Stimulated activated naive CD8-positive, alpha-beta T cell treated with anti-CD3 and anti-CD28 coated beads, Interleukin-15, amount 100 ng/mL, for 72 hours (primary cell): ENCODE measurements around the gene ITGA8.
"Not testable (repeated sequence)": the region's sequence is repeated elsewhere in the genome, so short reads cannot be mapped to it uniquely, and the experiment has no call there.

Experiments
- ATAC-seq: fragments of 150-1000 bp; cut with Tn5 transposase; 2 replicates; pipeline ENCODE4 v1.10.0; 2021; ENCODE audit warnings: mild to moderate bottlenecking, moderate library complexity
- DNase-seq, 2 donors: peaks; one replicate each; pipeline ENCODE4 v3.0.0; 2021 to 2022
- H3K27ac Mint-ChIP-seq, 2 donors: one replicate each; pipeline ENCODE4 v1.8.0; 2022; ENCODE audit warnings: mild to moderate bottlenecking in 2 of 2, mixed read lengths in 2 of 2, moderate library complexity in 2 of 2
- H3K27me3 Mint-ChIP-seq: one replicate; pipeline ENCODE4 v1.8.0; 2022; ENCODE audit warnings: mixed read lengths
- H3K4me1 Mint-ChIP-seq: one replicate; pipeline ENCODE4 v1.8.0; 2022; ENCODE audit warnings: mild to moderate bottlenecking, mixed read lengths
- H3K4me3 Mint-ChIP-seq, 2 donors: one replicate each; pipeline ENCODE4 v1.8.0; 2022; ENCODE audit warnings: mild to moderate bottlenecking in 2 of 2, mixed read lengths in 2 of 2, moderate library complexity in 1 of 2
- H3K9me3 Mint-ChIP-seq, 2 donors: one replicate each; pipeline ENCODE4 v1.8.0; 2022; ENCODE audit warnings: mixed read lengths in 2 of 2

The ITGA8 gene

GRCh38 chr10:15582972-15583371, 136.8 kb downstream of the ITGA8 start:
- not testable (repeated sequence) for H3K4me3 Mint-ChIP-seq, H3K4me1 Mint-ChIP-seq, DNase-seq, H3K27me3 Mint-ChIP-seq, ATAC-seq, H3K27ac Mint-ChIP-seq
- H3K9me3 Mint-ChIP-seq = peaks cover 5 to 19% of the 10 kb centered on the region in 2 donors

- DNase-seq = no peak
- H3K27me3 Mint-ChIP-seq = peaks cover 6% of the 10 kb centered on the region
- ATAC-seq = no peak
- H3K4me1 Mint-ChIP-seq = no peaks in the 10 kb centered on the region
- H3K4me3 Mint-ChIP-seq = no peak overlapping the region
- peaks cover 5 to 19% of the 10 kb centered on the region in 2 donors for H3K9me3 Mint-ChIP-seq
- no peak overlapping the region for H3K27ac Mint-ChIP-seq
Observed at GRCh38 chr10:15579605-15580004, 140.1 kb downstream of the ITGA8 start.

GRCh38 chr10:15572531-15573045, 147.1 kb downstream of the ITGA8 start:
- no peak overlapping the region for H3K4me3 Mint-ChIP-seq
- DNase-seq = no peak
- ATAC-seq = no peak
- H3K9me3 Mint-ChIP-seq = no peaks in the 10 kb centered on the region
- no peaks in the 10 kb centered on the region for H3K4me1 Mint-ChIP-seq
- no peak overlapping the region for H3K27ac Mint-ChIP-seq
- H3K27me3 Mint-ChIP-seq = no peaks in the 10 kb centered on the region

GRCh38 chr10:15571575-15571974, 148.1 kb downstream of the ITGA8 start:
- DNase-seq = no peak
- ATAC-seq = no peak

DNA sequence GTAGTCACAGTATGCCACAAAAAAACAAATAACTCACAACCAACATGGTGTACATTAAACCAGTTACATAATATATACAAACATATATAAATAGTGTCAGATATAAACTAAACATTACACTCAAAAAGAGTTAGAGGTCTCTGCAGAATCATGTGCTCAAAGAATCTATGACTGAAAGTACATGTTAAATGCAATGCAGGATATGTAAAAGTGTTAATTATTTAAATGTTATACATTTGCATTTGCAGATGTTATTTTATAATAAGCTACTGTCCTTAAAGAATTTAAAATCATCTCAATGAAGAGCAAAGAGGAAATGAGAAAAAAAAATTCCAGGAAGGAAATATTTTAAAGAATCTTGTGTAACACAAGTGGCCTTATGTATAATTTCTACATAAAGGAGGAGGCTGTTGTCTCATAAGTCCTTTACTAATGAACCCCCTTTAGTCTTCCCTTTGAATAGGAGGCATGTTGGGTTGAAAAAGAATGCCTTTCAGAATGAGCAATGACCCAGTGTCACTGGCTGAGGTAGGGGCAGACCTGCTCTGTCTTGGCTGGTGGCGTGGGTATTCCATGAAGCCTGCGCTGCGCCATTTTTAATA, 148.9 kb downstream of the ITGA8 start:
- H3K27me3 Mint-ChIP-seq = no peaks in the 10 kb centered on the region
- ATAC-seq (no peak), DNase-seq (no peak)
- H3K4me1 Mint-ChIP-seq = no peaks in the 10 kb centered on the region
- H3K9me3 Mint-ChIP-seq = no peaks in the 10 kb centered on the region
- no peak overlapping the region for H3K4me3 Mint-ChIP-seq
- no peak overlapping the region for H3K27ac Mint-ChIP-seq

More at GRCh38 chr10:15571575-15571974, 148.1 kb downstream of the ITGA8 start:
- Mint-ChIP-seq H3K27ac (no peak overlapping the region), H3K27me3 (no peaks in the 10 kb centered on the region), H3K9me3 (no peaks in the 10 kb centered on the region), H3K4me1 (no peaks in the 10 kb centered on the region), H3K4me3 (no peak overlapping the region)

DNA sequence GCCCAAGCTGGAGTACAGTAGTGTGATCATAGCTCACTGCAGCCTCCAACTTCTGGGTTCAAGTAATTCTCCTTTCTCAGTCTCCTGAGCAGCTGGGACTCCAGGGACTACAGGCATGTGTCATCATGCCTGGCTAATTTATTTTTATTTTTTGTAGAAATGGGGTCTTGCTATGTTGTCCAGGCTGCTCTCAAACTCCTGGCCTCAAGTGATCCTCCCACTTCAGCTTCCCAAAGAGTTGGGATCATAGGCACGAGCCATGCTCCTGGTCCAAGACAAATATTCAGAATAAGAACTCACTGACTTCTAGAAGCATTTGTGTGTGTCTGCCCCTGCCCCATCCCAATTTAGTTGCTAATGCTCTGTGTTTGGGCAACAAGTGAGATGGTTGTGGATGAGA, 151.8 kb downstream of the ITGA8 start:
- DNase-seq (no peak), ATAC-seq (no peak)
- Mint-ChIP-seq H3K9me3 (no peaks in the 10 kb centered on the region), H3K4me3 (no peak overlapping the region), H3K4me1 (no peaks in the 10 kb centered on the region), H3K27ac (no peak overlapping the region), H3K27me3 (no peaks in the 10 kb centered on the region)

DNA sequence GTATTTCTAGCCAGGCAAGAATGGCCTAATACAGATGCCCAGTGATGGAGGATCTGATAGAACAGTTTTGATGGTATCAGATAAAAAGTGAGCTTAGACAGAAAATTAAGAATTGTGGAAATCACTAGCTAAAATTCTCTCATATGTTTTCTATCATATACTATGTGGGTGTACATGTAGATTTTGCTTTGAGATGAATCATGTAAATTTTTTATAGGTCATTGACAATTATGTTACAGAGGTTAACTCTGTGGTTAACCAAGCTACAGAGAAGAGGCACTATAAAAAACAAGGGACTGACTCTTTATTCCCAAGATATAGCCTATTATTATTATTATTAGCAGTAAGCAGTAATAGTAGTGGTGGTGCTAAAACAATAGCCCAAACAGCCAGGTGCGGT, 156.5 kb downstream of the ITGA8 start:
- no peak overlapping the region for H3K27ac Mint-ChIP-seq
- H3K4me1 Mint-ChIP-seq = no peaks in the 10 kb centered on the region
- no peak for DNase-seq
- no peaks in the 10 kb centered on the region for H3K9me3 Mint-ChIP-seq
- H3K4me3 Mint-ChIP-seq = no peak overlapping the region
- no peaks in the 10 kb centered on the region for H3K27me3 Mint-ChIP-seq
- no peak for ATAC-seq

- H3K4me3 Mint-ChIP-seq = no peak overlapping the region
- DNase-seq (no peak), ATAC-seq (no peak)
- H3K27ac Mint-ChIP-seq = no peak overlapping the region
- no peaks in the 10 kb centered on the region for H3K9me3 Mint-ChIP-seq
- H3K4me1 Mint-ChIP-seq = no peaks in the 10 kb centered on the region
- no peaks in the 10 kb centered on the region for H3K27me3 Mint-ChIP-seq
Observed at GRCh38 chr10:15562578-15562977, 157.1 kb downstream of the ITGA8 start.

- no peaks in the 10 kb centered on the region for H3K9me3 Mint-ChIP-seq
- DNase-seq = no peak
- no peaks in the 10 kb centered on the region for H3K27me3 Mint-ChIP-seq
- no peak overlapping the region for H3K27ac Mint-ChIP-seq
- no peak for ATAC-seq
- no peaks in the 10 kb centered on the region for H3K4me1 Mint-ChIP-seq
- H3K4me3 Mint-ChIP-seq = no peak overlapping the region
Observed at GRCh38 chr10:15562116-15562515, 157.6 kb downstream of the ITGA8 start.

- H3K9me3 Mint-ChIP-seq = no peaks in the 10 kb centered on the region
- ATAC-seq = no peak
- H3K27ac Mint-ChIP-seq = no peak overlapping the region
- no peak overlapping the region for H3K4me3 Mint-ChIP-seq
- no peak for DNase-seq
- no peaks in the 10 kb centered on the region for H3K27me3 Mint-ChIP-seq
- no peaks in the 10 kb centered on the region for H3K4me1 Mint-ChIP-seq
Observed at GRCh38 chr10:15558136-15558535, 161.6 kb downstream of the ITGA8 start.

GRCh38 chr10:15557168-15557567, 162.6 kb downstream of the ITGA8 start:
- not testable (repeated sequence) for H3K27me3 Mint-ChIP-seq, H3K4me3 Mint-ChIP-seq, H3K4me1 Mint-ChIP-seq, ATAC-seq, H3K27ac Mint-ChIP-seq, H3K9me3 Mint-ChIP-seq, DNase-seq

- H3K9me3 Mint-ChIP-seq = peaks cover 0 to 15% of the 10 kb centered on the region in 2 donors
- no peak for ATAC-seq
- H3K27ac Mint-ChIP-seq = no peak overlapping the region
- H3K27me3 Mint-ChIP-seq = no peaks in the 10 kb centered on the region
- no peak overlapping the region for H3K4me3 Mint-ChIP-seq
- DNase-seq = no peak
- no peaks in the 10 kb centered on the region for H3K4me1 Mint-ChIP-seq
Observed at GRCh38 chr10:15550950-15551349, 168.8 kb downstream of the ITGA8 start.

DNA sequence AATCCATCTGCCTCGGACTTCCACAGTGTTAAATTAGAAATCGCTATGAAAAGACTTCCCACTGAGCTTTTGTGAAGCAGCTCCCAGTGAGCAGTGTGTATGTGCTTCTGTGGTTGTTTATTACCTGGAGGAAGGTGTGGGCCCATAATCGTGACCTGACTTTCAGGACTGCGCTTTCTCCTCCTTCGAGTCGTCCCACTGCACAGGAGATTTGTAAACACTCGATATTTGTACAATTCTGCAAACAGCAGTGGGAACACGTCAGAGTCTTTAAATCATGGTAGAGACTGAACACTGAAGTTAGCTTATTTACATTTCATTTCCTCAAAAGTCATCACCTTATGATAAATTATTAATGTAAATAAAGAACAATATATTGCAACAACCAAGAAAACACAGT, 171.4 kb downstream of the ITGA8 start:
- H3K9me3 Mint-ChIP-seq = peaks cover 0 to 25% of the 10 kb centered on the region in 2 donors
- H3K27ac Mint-ChIP-seq = no peak overlapping the region
- ATAC-seq (no peak), DNase-seq (no peak)
- no peaks in the 10 kb centered on the region for H3K4me1 Mint-ChIP-seq
- H3K27me3 Mint-ChIP-seq = no peaks in the 10 kb centered on the region
- H3K4me3 Mint-ChIP-seq = no peak overlapping the region

- no peak for DNase-seq
- H3K27ac Mint-ChIP-seq = no peak overlapping the region
- H3K4me3 Mint-ChIP-seq = no peak overlapping the region
- H3K9me3 Mint-ChIP-seq = peaks cover 0 to 26% of the 10 kb centered on the region in 2 donors
- no peaks in the 10 kb centered on the region for H3K4me1 Mint-ChIP-seq
- H3K27me3 Mint-ChIP-seq = no peaks in the 10 kb centered on the region
- no peak for ATAC-seq
Observed at GRCh38 chr10:15546606-15547005, 173.1 kb downstream of the ITGA8 start.

- Mint-ChIP-seq H3K4me1 (no peaks in the 10 kb centered on the region), H3K27me3 (no peaks in the 10 kb centered on the region), H3K4me3 (no peak overlapping the region), H3K9me3 (peaks cover 0 to 22% of the 10 kb centered on the region in 2 donors), H3K27ac (no peak overlapping the region)
- ATAC-seq = no peak
- no peak for DNase-seq
Observed at GRCh38 chr10:15545884-15546283, 173.8 kb downstream of the ITGA8 start.

DNA sequence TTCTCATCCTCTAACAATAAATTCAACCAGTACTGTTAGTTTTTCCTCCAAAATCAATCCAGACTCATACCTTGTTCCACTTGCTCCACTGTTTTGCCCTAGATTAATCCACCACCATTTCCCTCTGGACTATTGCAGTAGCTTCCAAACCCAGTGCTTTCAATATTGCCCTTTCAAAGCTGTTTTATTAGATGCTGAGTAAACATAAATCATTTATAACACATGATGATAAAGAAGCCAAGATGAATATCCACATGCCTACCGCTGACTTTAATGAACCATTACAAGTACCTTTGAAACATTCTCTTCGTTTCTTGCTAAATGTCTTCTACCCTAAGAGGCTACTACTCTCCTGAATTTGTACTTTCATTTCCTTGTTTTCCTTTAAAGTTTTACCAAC, 174.5 kb downstream of the ITGA8 start:
- Mint-ChIP-seq H3K4me3 (no peak overlapping the region), H3K27me3 (no peaks in the 10 kb centered on the region), H3K9me3 (peaks cover 0 to 18% of the 10 kb centered on the region in 2 donors), H3K4me1 (no peaks in the 10 kb centered on the region), H3K27ac (no peak overlapping the region)
- DNase-seq = no peak
- ATAC-seq = no peak

DNA sequence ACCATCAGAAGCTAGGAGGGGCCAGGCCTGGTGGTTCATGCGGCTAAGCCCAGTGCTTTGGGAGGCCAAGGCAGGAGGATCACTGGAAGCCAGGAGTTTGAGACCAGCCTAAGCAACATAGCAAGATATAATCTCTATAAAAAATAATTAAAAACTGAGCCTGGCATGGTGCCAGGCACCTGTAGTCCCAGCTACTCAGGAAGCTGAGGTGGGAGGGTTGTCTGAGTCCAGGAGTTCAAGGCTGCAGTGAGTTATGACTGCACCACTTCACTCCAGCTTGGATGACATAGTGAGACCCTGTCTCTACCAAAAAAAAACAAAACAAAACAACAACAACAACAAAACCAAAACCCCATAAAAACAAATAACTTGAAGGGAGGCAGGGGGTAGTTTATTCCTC, 175.7 kb downstream of the ITGA8 start:
- peaks cover 0 to 23% of the 10 kb centered on the region in 2 donors for H3K9me3 Mint-ChIP-seq
- H3K4me1 Mint-ChIP-seq = no peaks in the 10 kb centered on the region
- DNase-seq = no peak
- H3K27me3 Mint-ChIP-seq = no peaks in the 10 kb centered on the region
- no peak overlapping the region for H3K4me3 Mint-ChIP-seq
- H3K27ac Mint-ChIP-seq = no peak overlapping the region
- no peak for ATAC-seq
